ENCODE results near the gene PSMB1.
"Not testable (repeated sequence)": the region's sequence is repeated elsewhere in the genome, so short reads cannot be mapped to it uniquely, and the experiment has no call there.

PSMB1 gene

GRCh38 chr6:170533792-170534191, 19.3 kb downstream of the PSMB1 start:
- DNase-seq = no peak

DNA sequence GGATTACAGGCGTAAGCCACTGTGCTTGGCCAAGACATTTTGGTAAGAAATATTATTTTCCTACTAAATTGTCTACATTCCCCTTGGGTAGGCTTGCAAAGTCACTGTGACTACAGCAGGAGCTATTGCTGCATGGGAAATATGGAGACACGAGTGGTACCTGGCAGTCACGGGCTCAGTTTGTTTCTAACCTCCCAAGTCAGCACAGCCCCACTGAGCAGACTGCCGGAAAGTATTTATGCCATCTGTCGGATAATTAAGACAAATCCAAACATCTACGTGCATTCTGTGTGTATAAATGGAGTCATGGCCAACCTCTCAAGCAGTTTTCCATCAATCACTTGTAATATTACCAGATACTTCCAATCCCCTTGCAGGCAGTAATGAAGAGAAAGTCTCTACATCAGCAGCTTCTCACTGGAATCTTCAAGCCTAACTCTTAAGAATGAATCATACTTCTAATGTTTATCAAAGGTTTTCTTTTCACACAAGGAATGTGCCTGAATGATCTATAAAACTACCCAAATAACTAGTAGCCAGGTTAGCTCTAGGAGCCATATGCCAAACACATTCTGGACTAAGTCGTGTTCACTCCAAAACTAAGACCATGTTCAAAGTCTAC, 20.1 kb downstream of the PSMB1 start:
- no peak for DNase-seq

DNA sequence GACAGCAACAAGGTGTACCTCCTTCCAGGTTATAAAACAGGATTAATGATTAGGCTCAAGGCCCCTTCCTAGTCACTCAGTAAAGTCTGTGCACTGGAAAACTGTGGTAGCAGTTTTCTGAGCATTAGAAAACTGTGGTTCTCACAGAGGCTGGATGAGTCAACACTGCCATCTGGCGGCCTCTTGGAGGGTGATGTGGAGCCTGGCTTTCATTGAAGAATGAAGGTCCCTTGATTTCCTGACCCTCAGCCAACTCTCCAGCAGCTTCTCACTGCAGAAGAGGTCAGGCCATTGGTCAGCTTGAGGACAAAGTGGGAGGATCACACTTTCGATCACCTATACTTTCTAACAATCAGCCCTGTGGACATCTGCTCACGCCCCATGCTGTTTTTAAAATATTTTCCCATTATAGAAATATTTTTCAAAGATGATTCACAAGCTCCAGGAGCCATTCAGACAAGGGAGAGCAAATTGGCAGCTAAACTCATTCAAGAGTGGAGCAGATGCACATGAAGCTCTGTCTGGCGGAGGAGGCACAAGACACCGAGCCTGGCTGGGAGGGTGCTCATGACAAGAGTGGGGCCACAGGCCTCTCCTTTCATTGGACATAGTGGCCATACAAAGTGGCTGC, 23.2 kb downstream of the PSMB1 start:
- DNase-seq = peak; percentile 58 to 72

GRCh38 chr6:170527995-170528394, 25.1 kb downstream of the PSMB1 start:
- DNase-seq = not testable (repeated sequence)

- no peak for DNase-seq
Observed at GRCh38 chr6:170525795-170526194, 27.3 kb downstream of the PSMB1 start.

GRCh38 chr6:170524172-170524502, 29.0 kb downstream of the PSMB1 start:
- no peak for DNase-seq

DNA sequence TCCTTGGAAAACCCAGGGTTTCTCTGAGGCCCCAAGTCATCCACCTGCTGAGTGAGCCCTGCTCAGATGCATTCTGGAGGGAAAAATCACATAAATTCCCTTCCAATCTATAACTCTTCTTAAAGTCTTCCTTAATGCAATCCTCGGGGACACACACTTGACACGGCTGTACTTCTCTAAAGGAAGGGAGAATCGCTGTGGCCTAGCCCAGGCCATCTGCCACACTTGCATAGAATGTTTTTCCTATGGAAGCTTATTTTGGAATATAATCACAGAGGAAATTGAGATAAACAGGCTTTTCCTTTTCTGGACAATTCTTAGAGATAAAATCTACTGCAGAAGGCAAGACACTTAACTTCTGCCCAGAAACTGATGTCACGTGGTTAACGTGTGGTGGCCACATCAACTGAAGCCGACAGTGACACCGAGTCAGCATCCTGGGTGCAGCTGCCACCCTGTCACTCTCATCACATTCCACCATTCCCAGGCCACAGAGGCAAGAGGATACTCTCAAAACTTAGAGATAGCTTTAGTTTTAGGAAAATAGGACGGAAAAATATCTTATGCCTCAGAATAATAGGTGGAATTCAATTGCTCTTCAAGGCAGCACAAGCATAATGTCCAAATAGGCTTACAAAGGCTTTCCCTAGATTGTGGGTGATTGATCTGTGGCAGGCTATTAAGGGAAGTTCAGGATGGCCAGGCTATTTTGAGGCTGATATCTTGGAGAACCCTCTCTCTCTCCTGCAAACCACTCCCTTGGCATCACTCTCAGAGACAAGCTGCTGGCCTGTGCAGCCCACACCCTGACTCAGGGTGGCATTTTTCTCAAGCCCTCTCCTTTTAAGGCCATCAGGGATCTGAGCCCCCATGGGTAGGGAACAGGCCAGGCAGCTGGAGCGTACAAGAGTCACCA, 29.6 kb downstream of the PSMB1 start:
- DNase-seq = no peak

DNA sequence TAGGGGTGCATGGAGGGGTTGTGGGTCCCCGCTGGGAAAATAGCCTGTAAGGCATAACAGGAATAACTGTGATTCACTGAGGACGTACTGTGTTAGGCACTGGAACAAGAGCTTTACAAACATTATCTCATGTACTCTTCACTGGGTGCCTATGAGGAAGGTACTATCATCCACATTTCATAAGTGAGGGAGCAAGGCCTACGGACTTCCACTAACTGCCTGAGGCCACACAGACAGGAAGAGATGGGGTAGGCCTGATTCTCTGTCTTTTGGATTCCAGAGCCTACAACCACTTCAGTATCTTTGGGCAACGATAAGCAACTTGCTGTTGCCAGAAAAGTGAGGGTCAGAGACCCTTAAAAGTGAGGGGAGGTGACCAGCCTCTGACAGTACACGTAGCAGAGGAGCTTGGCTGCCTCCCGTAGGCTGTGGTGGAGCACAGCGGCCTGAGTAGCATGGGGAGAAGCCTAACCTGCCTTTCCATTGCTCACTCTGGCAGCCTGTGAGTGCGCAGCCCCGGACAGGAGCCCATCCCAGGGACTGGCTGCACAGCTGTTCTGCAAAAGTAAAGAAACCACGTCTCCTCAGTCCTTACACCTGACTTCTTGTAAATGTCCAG, 30.4 kb downstream of the PSMB1 start:
- DNase-seq = peak; percentile 37 to 57

DNA sequence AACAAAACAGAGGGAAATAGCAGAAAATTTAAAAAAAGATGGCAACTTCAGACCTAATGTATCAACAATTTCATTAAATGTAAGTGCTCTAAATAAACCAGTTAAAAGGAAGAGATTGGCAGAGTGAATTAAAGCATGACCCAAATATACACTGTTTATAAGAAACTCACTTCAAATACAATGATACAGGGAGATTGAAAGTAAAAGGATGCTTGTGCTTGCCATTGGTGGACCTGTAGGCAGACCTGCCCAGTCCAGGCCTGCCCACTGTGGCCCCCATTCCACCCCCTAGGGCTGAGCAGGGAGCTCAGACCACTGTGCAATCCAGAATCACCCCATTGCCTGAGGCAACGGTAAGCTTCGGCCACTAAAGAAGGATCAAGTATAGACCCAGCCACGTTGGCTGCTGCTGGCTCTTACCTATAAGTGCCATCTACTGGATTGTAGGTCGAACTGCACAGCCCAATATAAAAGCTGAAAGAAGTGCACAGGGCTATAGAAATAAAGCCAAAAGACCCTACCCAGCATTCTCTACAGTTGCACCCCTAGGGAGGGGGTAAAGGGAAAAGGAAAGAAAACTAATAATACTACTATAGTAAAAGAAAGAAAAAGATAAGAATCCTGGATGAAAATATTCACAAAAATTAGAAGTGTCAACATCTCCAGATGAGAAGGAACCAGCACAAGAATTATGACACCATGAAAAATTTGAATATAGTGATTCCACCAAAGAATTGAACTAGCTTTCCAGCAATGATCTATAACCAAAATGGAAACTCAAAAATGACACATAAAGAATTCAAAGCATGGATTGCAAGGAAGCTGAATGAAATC, 36.1 kb downstream of the PSMB1 start:
- DNase-seq = peak; percentile 69 to 86

GRCh38 chr6:170514908-170515307, 38.2 kb downstream of the PSMB1 start:
- no peak for DNase-seq

DNA sequence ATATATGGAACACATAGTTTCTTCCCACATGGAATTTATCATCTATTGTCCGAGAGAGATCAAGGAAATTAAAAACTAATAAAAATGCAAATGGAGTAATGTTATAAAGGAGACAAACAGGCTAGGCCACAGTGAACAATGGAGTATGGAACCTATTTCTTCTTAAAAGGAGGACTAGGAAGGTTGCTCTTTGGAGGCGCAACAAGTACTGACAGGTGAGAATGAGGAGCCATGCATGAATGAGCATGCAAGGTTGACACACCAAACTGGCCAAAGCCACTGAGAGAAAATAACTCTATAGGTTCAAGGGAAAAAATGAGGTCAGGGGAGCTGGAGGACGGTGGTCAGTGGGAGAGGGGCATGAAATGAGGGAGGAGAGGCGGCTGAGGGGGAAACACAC, 40.9 kb downstream of the PSMB1 start:
- DNase-seq = no peak

GRCh38 chr6:170510631-170511030, 42.5 kb downstream of the PSMB1 start:
- no peak for DNase-seq

GRCh38 chr6:170509723-170510018, 43.4 kb downstream of the PSMB1 start:
- no peak for DNase-seq

DNA sequence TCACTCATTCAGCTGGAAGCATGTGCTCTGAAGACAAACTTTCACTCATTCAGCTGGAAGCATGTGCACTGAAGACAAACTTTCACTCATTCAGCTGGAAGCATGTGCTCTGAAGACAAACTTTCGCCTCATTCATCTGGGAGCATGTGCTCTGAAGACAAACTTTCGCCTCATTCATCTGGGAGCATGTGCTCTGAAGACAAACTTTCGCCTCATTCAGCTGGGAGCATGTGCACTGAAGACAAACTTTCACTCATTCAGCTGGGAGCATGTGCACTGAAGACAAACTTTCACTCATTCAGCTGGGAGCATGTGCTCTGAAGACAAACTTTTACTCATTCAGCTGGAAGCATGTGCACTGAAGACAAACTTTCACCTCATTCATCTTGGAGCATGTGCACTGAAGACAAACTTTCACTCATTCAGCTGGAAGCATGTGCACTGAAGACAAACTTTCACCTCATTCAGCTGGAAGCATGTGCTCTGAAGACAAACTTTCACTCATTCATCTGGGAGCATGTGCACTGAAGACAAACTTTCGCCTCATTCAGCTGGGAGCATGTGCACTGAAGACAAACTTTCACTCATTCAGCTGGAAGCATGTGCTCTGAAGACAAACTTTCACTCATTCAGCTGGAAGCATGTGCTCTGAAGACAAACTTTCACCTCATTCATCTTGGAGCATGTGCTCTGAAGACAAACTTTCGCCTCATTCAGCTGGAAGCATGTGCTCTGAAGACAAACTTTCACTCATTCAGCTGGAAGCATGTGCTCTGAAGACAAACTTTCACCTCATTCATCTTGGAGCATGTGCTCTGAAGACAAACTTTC, 44.0 kb downstream of the PSMB1 start:
- not testable (repeated sequence) for DNase-seq

- DNase-seq = not testable (repeated sequence)
Observed at GRCh38 chr6:170508275-170508674, 44.8 kb downstream of the PSMB1 start.

GRCh38 chr6:170507728-170508127, 45.4 kb downstream of the PSMB1 start:
- DNase-seq = not testable (repeated sequence)

- no peak for DNase-seq
Observed at GRCh38 chr6:170506446-170506845, 46.7 kb downstream of the PSMB1 start.

DNA sequence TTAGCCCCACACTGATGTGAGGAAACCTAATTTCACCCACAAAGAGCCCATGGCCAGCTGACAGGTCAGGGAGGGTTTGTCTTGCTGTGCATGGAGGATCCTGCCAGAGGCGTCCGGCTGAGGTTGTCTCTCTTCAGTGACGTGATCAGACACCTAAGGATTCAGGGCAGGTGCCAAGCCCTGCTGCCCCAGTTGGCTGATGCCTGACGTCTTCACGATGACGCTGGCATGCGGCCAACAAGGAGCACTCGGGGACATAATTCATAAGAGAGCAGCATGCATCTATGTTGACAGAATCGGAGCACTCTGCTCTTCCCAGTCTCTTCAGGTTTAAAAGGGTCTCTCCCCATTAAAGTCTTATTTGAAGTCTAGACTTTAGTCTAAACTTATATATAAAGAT, 47.8 kb downstream of the PSMB1 start:
- no peak for DNase-seq

DNA sequence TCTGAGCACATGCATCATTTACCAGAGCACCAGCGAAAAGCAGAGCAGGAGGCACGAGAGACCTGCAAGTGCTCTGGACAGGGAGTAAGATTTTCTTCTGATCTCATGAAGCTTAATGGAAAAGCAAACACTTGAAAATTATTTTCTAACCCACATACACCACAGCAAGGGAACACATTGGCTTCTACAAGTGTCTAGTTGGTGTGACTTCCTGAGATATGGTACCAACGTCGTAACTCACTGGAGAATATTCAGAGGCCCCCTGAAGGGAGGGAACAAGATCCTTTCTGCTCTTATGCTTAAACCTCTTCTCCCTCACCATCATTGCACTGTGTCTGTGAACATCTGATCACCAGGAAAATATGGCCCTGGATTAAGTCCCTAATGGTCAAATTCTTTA, 48.6 kb downstream of the PSMB1 start:
- no peak for DNase-seq

DNA sequence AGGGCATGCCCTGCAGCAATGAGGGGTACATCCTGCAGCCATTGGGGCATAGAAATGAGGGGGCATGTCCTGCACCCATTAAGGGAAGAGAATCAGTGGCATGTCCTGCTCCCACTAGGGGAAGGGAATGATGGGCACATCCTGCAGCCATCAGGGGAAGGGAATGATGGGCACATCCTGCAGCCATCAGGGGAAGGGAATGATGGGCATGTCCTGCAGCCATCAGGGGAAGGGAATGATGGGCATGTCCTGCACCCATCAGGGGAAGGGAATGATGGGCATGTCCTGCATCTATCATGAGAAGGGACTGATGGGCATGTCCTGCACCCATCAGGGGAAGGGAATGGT, 49.7 kb downstream of the PSMB1 start:
- DNase-seq = no peak

- DNase-seq = not testable (repeated sequence)
Observed at GRCh38 chr6:170502733-170503413, 50.2 kb downstream of the PSMB1 start.
